Endothelial cell of umbilical vein (primary cell): Measurements from ENCODE around the gene NAA30. TPM values are rescaled to one million over a fixed set of nuclear protein-coding genes. Genes with fewer than 3 reads are reported as not detected.

ENCODE experiments used
- BruUV-seq: library from RNA; stranded (reverse); fragments of 400-500 nt; replicated peaks from 2 replicates; lab custom pipeline; 2021; lab: Mats Ljungman, UMichigan
- CTCF ChIA-PET: fragments of 300-600, 350-600 bp; sonication (Branson Sonifier 250); formaldehyde crosslinking; loops from one replicate; lab custom pipeline; 2021; ENCODE audit warnings: antibody characterized with exemption, inconsistent platforms; lab: Charles Lee
- POLR2A ChIA-PET: fragments of 300-600, 350-600 bp; sonication (Branson Sonifier 250); formaldehyde crosslinking; loops from one replicate; lab custom pipeline; 2021; ENCODE audit warnings: antibody characterized with exemption, inconsistent platforms; lab: Charles Lee
- DNase-seq: peaks from one replicate; pipeline ENCODE4 v3.0.0-alpha.2; 2011; ENCODE audit warnings: low read depth, low spot score
- FAIRE-seq: peaks from 2 replicates; lab custom pipeline; 2011; peaks lifted over from hg19 to GRCh38; lab: Jason Lieb, UNC
- H2AFZ ChIP-seq: 2 replicates; pipeline ENCODE4 v1.6.0; 2012; ENCODE audit warnings: low read depth, low read length, control low read depth, inconsistent platforms
- H3K27ac ChIP-seq: 2 replicates; pipeline ENCODE4 v1.5.1; 2011; ENCODE audit warnings: low read depth, mild to moderate bottlenecking, control low read depth, low read length, moderate library complexity; ENCODE audit not compliant: insufficient read depth
- H3K27me3 ChIP-seq, 2 experiments: 2 replicates each; pipeline versions ENCODE4 v1.6.0 to v1.6.1; 2011; ENCODE audit warnings: low read length in 2 of 2, mixed read lengths in 1 of 2; ENCODE audit not compliant: control insufficient read depth in 2 of 2, insufficient read depth in 2 of 2
- H3K36me3 ChIP-seq, 2 experiments: 2 replicates in 1 of 2; 3 replicates in 1 of 2; pipeline ENCODE4 v1.5.1; 2011; ENCODE audit warnings: low read length in 2 of 2, mild to moderate bottlenecking in 1 of 2, moderate library complexity in 1 of 2; ENCODE audit not compliant: control insufficient read depth in 2 of 2, insufficient read depth in 2 of 2; ENCODE audit errors: extremely low read depth in 1 of 2
- H3K4me1 ChIP-seq: 3 replicates; pipeline ENCODE4 v1.5.1; 2011; ENCODE audit warnings: mild to moderate bottlenecking, low read length; ENCODE audit not compliant: control insufficient read depth, insufficient read depth; ENCODE audit errors: extremely low read depth
- H3K4me2 ChIP-seq: 2 replicates; pipeline ENCODE4 v1.6.1; 2011; ENCODE audit warnings: low read length, control low read depth, mixed read lengths; ENCODE audit not compliant: insufficient read depth
- H3K4me3 ChIP-seq, 3 experiments: fragments of 200-600 bp in 1 of 3; sonication (generic), shearing (Covaris generic) in 1 of 3; replicated peaks in 1 of 3; 2 replicates each; pipeline ENCODE4 v1.5.1; 2011 to 2016; ENCODE audit warnings: control low read depth in 3 of 3, low read length in 3 of 3, mild to moderate bottlenecking in 2 of 3, inconsistent platforms in 1 of 3, low read depth in 1 of 3, moderate library complexity in 1 of 3; ENCODE audit not compliant: insufficient read depth in 1 of 3
- H3K79me2 ChIP-seq: 2 replicates; pipeline ENCODE4 v1.6.0; 2012; ENCODE audit warnings: low read length, inconsistent platforms; ENCODE audit not compliant: control insufficient read depth, insufficient read depth
- H3K9ac ChIP-seq: replicated peaks from 2 replicates; pipeline ENCODE3; 2011; ENCODE audit warnings: low read length, control low read depth; ENCODE audit not compliant: insufficient read depth; ENCODE audit errors: extremely low read depth
- H3K9me1 ChIP-seq: replicated peaks from 3 replicates; pipeline ENCODE4 v1.6.0; 2011; ENCODE audit warnings: mild to moderate bottlenecking, low read length; ENCODE audit not compliant: control insufficient read depth, insufficient read depth; ENCODE audit errors: extremely low read depth
- H3K9me3 ChIP-seq: replicated peaks from 2 replicates; pipeline ENCODE4 v1.5.1; 2012; ENCODE audit warnings: low read length, inconsistent platforms; ENCODE audit not compliant: control insufficient read depth, insufficient read depth
- H4K20me1 ChIP-seq: replicated peaks from 2 replicates; pipeline ENCODE3; 2011; ENCODE audit warnings: mild to moderate bottlenecking, low read length; ENCODE audit not compliant: control insufficient read depth, insufficient read depth; ENCODE audit errors: extremely low read depth
- CTCF ChIP-seq, 2 donors: IDR thresholded peaks; 1 replicate in 1 of 2; 2 replicates in 1 of 2; pipeline ENCODE4 v1.5.1; 2011; ENCODE audit warnings: low read length in 2 of 2, mild to moderate bottlenecking in 2 of 2, moderate library complexity in 2 of 2, control low read depth in 1 of 2, inconsistent platforms in 1 of 2, low read depth in 1 of 2; ENCODE audit not compliant: insufficient read depth in 1 of 2; ENCODE audit errors: extremely low read depth in 1 of 2
- EZH2 ChIP-seq: IDR thresholded peaks from 2 replicates; pipeline ENCODE4 v1.6.1; 2012; ENCODE audit warnings: borderline replicate concordance, low read depth, mild to moderate bottlenecking, moderate library complexity, low read length, inconsistent platforms; ENCODE audit not compliant: severe bottlenecking
- FOS ChIP-seq: IDR thresholded peaks from 2 replicates; pipeline ENCODE4 v1.6.1; 2011; ENCODE audit warnings: mild to moderate bottlenecking, low read length, moderate library complexity, borderline replicate concordance; ENCODE audit not compliant: insufficient read depth
- GATA2 ChIP-seq: IDR thresholded peaks from 2 replicates; pipeline ENCODE4 v1.7.0; 2011; ENCODE audit warnings: low read depth, mild to moderate bottlenecking, moderate library complexity, mixed read lengths, low read length; ENCODE audit not compliant: insufficient read length, insufficient read depth
- JUN ChIP-seq: IDR thresholded peaks from 2 replicates; pipeline ENCODE4 v1.6.1; 2011; ENCODE audit warnings: borderline replicate concordance, low read depth; ENCODE audit not compliant: insufficient read length, insufficient read depth
- MAX ChIP-seq: IDR thresholded peaks from 2 replicates; pipeline ENCODE4 v1.6.1; 2011; ENCODE audit not compliant: insufficient read depth, insufficient read length
- MYC ChIP-seq: IDR thresholded peaks from one replicate; pipeline ENCODE4 v1.6.1; 2011; ENCODE audit warnings: mild to moderate bottlenecking, low read depth, low read length
- POLR2A ChIP-seq: IDR thresholded peaks from 2 replicates; pipeline ENCODE4 v1.6.1; 2012; ENCODE audit warnings: low read depth, mild to moderate bottlenecking, control low read depth, low read length
- POLR2AphosphoS5 ChIP-seq: IDR thresholded peaks from 2 replicates; pipeline ENCODE4 v1.6.1; 2012; ENCODE audit warnings: low read depth, mild to moderate bottlenecking, control low read depth, low read length, moderate library complexity; ENCODE audit not compliant: insufficient read depth
- dilution Hi-C: fragments of 300-500 bp; cut with MboI; formaldehyde crosslinking; loops from one replicate; pipeline ENCODE4 v1.15.0; 2019; ENCODE audit warnings: low sequenced_read_pairs; ENCODE audit not compliant: extremely low pct_ligation_motif_present
- intact Hi-C: fragments of 100-400 bp; cut with micrococcal nuclease; formaldehyde crosslinking; loops from one replicate; pipeline ENCODE4 v1.10.0; 2022
- polyA plus RNA-seq, 4 experiments: library from polyadenylated mRNA; depleted of rRNA in 3 of 4; stranded (reverse) in 3 of 4; unstranded in 1 of 4; fragments of >200 nt; gene quantifications; 2 replicates each; pipeline versions ENCODE4 v1.2.1 to v1.2.3, GENCODE V29; 2011 to 2012; ENCODE audit warnings: missing spikeins in 1 of 4
- total RNA-seq: library from RNA; stranded (reverse); gene quantifications from 2 replicates; pipeline ENCODE4 v1.2.3, GENCODE V29; 2021

The NAA30 gene
- total and polyA plus RNA-seq, 2 donors (not counting 3 experiments of a cell fraction or from before 2014, with no cell fraction given): 5.4 to 21.8 TPM

- TF ChIP-seq CTCF (IDR thresholded peaks at IDR 0.05; ENCODE audit: extremely low read depth in 1 of 2, insufficient read depth in 1 of 2, low read depth in 1 of 2, low read length in 2 of 2) (no peak), MYC (no peak), EZH2 (no peak), POLR2AphosphoS5 (no peak)
- Histone ChIP-seq H3K27ac (no peak overlapping the region), H4K20me1 (no peaks in the 10 kb centered on the region), H2AFZ (no peak overlapping the region), H3K4me2 (no peak overlapping the region), H3K4me1 (peaks cover 18% of the 10 kb centered on the region), H3K9me3 (no peaks in the 10 kb centered on the region), H3K4me3 (no peak overlapping the region), H3K79me2 (no peaks in the 10 kb centered on the region), H3K27me3 (no peaks in the 10 kb centered on the region), H3K36me3 (no peaks in the 10 kb centered on the region), H3K9me1 (no peaks in the 10 kb centered on the region), H3K9ac (no peak overlapping the region)
- dilution Hi-C loops (no loop called here), intact Hi-C loops (loop anchor here (1.0 to 5.0 kb wide), 4 partner anchors 61 to 887 kb away; no protein-coding TSS in a partner anchor)
- ChIA-PET CTCF (interaction anchor here (0.6 to 3.7 kb wide), 28 partner anchors 9 to 888 kb away, joined by 3 to 33 read pairs (median 4); partner anchors contain the start of genes AP5M1, EXOC5, NAA30 and TMEM260), POLR2A (interaction anchor here (1.3 kb wide), 1 partner anchor 16 kb away, joined by 5 read pairs; no protein-coding TSS in a partner anchor)
- no TSS peak for BruUV-seq
- FAIRE-seq (no peak), DNase-seq (peak; percentile 34)
These were observed 11.7 kb upstream of the NAA30 start for GRCh38 chr14:57378661-57379060.

- no peaks in the 10 kb centered on the region for H3K9me3 ChIP-seq
- no peaks in the 10 kb centered on the region for H3K9me1 ChIP-seq
- BruUV-seq: no TSS peak
- intact Hi-C loops (no loop called here), dilution Hi-C loops (no loop called here)
- peaks cover 18% of the 10 kb centered on the region for H3K4me1 ChIP-seq
- H3K9ac ChIP-seq: no peak overlapping the region
- H3K4me2 ChIP-seq: no peak overlapping the region
- no peaks in the 10 kb centered on the region for H3K27me3 ChIP-seq
- no peak overlapping the region for H3K27ac ChIP-seq
- TF ChIP-seq GATA2: no peak
- no peak for TF ChIP-seq MYC
- TF ChIP-seq FOS: no peak
- TF ChIP-seq POLR2A: no peak
- TF ChIP-seq CTCF (IDR thresholded peaks at IDR 0.05; ENCODE audit: extremely low read depth in 1 of 2, insufficient read depth in 1 of 2, low read depth in 1 of 2, low read length in 2 of 2): no peak
- TF ChIP-seq MAX: no peak
- TF ChIP-seq JUN: no peak
- no peak for TF ChIP-seq EZH2
- no peak for TF ChIP-seq POLR2AphosphoS5
- FAIRE-seq: no peak
- H2AFZ ChIP-seq: no peak overlapping the region
- no peaks in the 10 kb centered on the region for H3K79me2 ChIP-seq
- DNase-seq: no peak
- no peaks in the 10 kb centered on the region for H3K36me3 ChIP-seq
- no peak overlapping the region for H3K4me3 ChIP-seq
- no peaks in the 10 kb centered on the region for H4K20me1 ChIP-seq
- CTCF ChIA-PET: interaction anchor here (0.8 to 3.5 kb wide), 5 partner anchors 9 to 722 kb away, joined by 3 to 22 read pairs (median 5); no protein-coding TSS in a partner anchor
- POLR2A ChIA-PET: no interaction called here
These were observed 9.5 kb upstream of the NAA30 start for GRCh38 chr14:57380935-57381334.
